Left lung (tissue), 10 donors: ENCODE measurements around the gene TCP11. TPM values are rescaled to one million over a fixed set of nuclear protein-coding genes. Genes with fewer than 3 reads are reported as not detected.
A peak's percentile ranks its signal among the peaks of the same experiment; 100 is the strongest.

Experiments used
- ATAC-seq: fragments of 200-7000 bp; cut with Tn5 transposase; one replicate; pipeline ENCODE4 v1.9.1; 2020; ENCODE audit warnings: moderate library complexity
- DNase-seq, 4 donors: peaks; one replicate each; pipeline ENCODE4 v3.0.0-alpha.2; 2013 to 2020
- H3K27ac ChIP-seq, 2 donors: fragments of 200-600 bp; sonication (generic) in 1 of 2; one replicate each; pipeline versions ENCODE4 v1.5.0 to v1.8.0; 2020 to 2021
- H3K27me3 ChIP-seq, 2 donors: fragments of 200-600 bp; sonication (generic) in 1 of 2; one replicate each; pipeline versions ENCODE4 v1.5.0 to v1.8.0; 2020 to 2021
- H3K36me3 ChIP-seq, 2 donors: fragments of 200-600 bp; sonication (generic) in 1 of 2; one replicate each; pipeline versions ENCODE4 v1.5.0 to v1.8.0; 2020 to 2021
- H3K4me1 ChIP-seq, 2 donors: fragments of 200-600 bp; one replicate each; pipeline ENCODE4 v1.8.0; 2021
- H3K4me3 ChIP-seq, 2 donors: fragments of 200-600 bp; sonication (generic) in 1 of 2; one replicate each; pipeline versions ENCODE4 v1.5.0 to v1.8.0; 2020 to 2021; ENCODE audit warnings: mild to moderate bottlenecking in 1 of 2
- H3K9me3 ChIP-seq, 2 donors: fragments of 200-600 bp; sonication (generic) in 1 of 2; one replicate each; pipeline versions ENCODE4 v1.5.0 to v1.8.0; 2020 to 2021
- intact Hi-C, 2 donors: fragments of 100-400 bp; cut with DNase I; formaldehyde crosslinking; loops; one replicate each; pipeline versions ENCODE4 v1.11.2 to v1.14.2; 2022
- polyA plus RNA-seq, 6 donors: library from polyadenylated mRNA; unstranded; fragments of 120-200 nt; gene quantifications; one replicate each; pipeline ENCODE4 v1.2.1, GENCODE V29; 2013; ENCODE audit not compliant: insufficient read length in 6 of 6
- total RNA-seq, 2 donors: library from RNA; stranded (reverse); fragmentation: NEBNext Ultra II Directional; extraction: Animal tissue kit (Norgen Biotek cat#: 25700); gene quantifications; one replicate each; pipeline ENCODE4 v1.2.1, GENCODE V29; 2021
- TF ChIP-seq, protein P1 (sequence below), 2 donors: fragments of 200-600 bp; sonication (generic) in 1 of 2; IDR thresholded peaks; one replicate each; pipeline versions ENCODE4 v1.5.0 to v1.8.0; 2021; ENCODE audit warnings: antibody characterized with exemption in 2 of 2
- donor health status: DM: no; HTN: yes; CAD: no.
- donor health status: DM: no; HTN: no; CAD: no.

The TCP11 gene
- total and polyA plus RNA-seq, 8 donors, result 0.35 to 1.6 (median 0.69) TPM; not detected in 1

DNA sequence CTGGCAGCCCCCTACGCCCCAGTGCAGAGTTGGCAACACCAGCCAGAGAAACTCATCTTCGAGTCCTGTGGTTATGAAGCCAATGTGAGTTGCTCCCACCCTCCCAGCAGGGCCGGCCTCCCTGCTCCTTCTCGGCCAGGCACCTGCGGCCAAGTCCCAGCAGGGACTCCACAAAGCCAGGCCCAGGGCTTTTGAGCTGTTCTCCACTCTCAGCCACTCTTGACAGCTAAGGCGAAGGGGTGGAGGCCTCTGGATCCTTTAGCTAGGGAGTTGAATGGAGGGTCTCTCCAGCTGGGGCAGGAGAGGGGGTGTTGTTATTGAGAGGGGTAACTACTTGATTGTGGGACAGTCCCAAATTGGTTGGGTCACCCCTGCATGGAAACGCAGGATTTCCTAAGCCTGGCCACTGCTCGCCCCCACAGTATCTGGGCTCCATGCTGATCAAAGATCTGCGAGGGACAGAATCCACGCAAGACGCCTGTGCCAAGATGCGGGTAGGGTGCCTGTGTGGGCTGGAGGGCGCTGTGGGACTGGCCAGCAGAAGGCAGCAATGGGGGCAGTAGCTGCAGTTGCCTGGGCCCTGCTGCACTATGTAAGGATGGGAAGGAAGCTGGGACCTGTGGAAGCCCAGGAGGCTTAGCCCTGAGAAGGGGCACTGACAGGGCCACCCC, 58.3 kb downstream of the TCP11 start:
- peaks cover 0 to 100% of the 10 kb centered on the region in 2 donors for H3K36me3 ChIP-seq
- intact Hi-C loops, result no loop called here
- H3K27ac ChIP-seq, result no peak overlapping the region
- TF ChIP-seq, protein P1, sequence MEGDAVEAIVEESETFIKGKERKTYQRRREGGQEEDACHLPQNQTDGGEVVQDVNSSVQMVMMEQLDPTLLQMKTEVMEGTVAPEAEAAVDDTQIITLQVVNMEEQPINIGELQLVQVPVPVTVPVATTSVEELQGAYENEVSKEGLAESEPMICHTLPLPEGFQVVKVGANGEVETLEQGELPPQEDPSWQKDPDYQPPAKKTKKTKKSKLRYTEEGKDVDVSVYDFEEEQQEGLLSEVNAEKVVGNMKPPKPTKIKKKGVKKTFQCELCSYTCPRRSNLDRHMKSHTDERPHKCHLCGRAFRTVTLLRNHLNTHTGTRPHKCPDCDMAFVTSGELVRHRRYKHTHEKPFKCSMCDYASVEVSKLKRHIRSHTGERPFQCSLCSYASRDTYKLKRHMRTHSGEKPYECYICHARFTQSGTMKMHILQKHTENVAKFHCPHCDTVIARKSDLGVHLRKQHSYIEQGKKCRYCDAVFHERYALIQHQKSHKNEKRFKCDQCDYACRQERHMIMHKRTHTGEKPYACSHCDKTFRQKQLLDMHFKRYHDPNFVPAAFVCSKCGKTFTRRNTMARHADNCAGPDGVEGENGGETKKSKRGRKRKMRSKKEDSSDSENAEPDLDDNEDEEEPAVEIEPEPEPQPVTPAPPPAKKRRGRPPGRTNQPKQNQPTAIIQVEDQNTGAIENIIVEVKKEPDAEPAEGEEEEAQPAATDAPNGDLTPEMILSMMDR (IDR thresholded peaks at IDR 0.05), result no peak
- DNase-seq (peak in 1 of 4 donors; percentile 28), ATAC-seq (no peak)
- H3K9me3 ChIP-seq, result no peaks in the 10 kb centered on the region
- H3K4me3 ChIP-seq, result no peak overlapping the region
- H3K27me3 ChIP-seq, result no peaks in the 10 kb centered on the region
- peaks cover 0 to 10% of the 10 kb centered on the region in 2 donors for H3K4me1 ChIP-seq

DNA sequence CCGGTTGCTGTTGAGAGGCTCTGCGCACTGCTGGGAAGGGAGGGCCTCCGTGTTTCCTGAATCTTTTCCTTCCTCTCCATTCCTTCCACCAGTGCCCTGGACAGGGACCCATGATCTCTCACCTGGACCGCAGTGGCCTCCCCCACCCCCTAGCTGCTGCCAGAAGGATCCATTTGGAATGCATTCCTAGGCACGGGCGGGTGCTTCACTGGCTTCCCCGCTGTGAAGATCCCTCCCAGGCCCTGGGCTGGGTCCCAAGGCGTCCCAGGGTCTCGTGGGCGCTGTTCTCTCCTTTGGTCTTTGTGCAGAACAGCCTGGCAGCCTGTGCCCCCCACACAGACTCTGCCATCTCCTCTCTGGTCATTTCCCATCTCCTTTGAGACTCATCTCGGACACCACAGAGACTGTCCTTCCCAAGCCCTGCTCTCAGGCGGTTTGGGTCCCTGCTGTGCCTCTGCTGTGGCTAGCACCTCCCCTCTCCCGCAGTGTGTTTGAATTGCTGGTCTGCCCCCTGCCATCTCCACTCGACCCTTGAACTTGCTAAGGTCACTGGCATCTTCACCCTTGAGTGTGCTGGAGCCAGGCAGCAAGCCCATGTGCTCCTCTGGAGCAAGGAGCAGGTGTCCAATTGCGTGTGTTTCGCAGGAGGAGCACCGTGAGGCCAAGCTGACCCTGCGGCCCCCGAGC, 59.0 kb downstream of the TCP11 start:
- peak overlapping the region in 1 of 2 donors; percentile 42 for H3K27ac ChIP-seq
- TF ChIP-seq, protein P1 (IDR thresholded peaks at IDR 0.05), result no peak
- H3K4me1 ChIP-seq, result peaks cover 0 to 10% of the 10 kb centered on the region in 2 donors
- no peaks in the 10 kb centered on the region for H3K27me3 ChIP-seq
- peak in 1 of 4 donors; percentile 22 for DNase-seq
- peaks cover 0 to 100% of the 10 kb centered on the region in 2 donors for H3K36me3 ChIP-seq
- H3K4me3 ChIP-seq, result no peak overlapping the region
- intact Hi-C loops, result no loop called here
- H3K9me3 ChIP-seq, result no peaks in the 10 kb centered on the region
- ATAC-seq, result no peak

DNA sequence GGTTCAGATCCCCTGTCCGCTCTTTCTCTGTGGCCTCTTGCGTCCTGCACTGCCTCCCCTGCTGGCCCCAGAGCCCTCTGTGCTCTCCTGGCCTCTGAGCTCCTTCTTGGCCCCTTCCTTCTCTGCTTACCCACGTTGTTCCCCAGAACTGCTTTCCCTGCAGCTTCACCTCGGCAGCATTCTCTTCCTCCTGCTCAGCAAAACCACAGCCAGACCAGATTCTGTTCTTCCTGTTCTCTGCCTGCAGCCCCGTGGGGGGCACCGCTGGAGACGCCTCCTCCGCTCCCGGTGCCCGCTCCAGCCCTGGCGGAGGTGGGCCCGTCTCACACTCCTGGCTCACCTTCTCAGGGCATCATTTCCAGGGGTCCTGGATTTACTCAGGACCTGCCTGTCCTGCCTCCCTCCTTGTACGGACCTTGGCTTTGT, 59.7 kb downstream of the TCP11 start:
- H3K4me1 ChIP-seq, result peaks cover 0 to 10% of the 10 kb centered on the region in 2 donors
- no peaks in the 10 kb centered on the region for H3K9me3 ChIP-seq
- no peaks in the 10 kb centered on the region for H3K27me3 ChIP-seq
- DNase-seq (peak in 1 of 4 donors; percentile 30), ATAC-seq (no peak)
- H3K4me3 ChIP-seq, result no peak overlapping the region
- H3K27ac ChIP-seq, result peak overlapping the region in 1 of 2 donors; percentile 42
- intact Hi-C loops, result no loop called here
- peaks cover 0 to 96% of the 10 kb centered on the region in 2 donors for H3K36me3 ChIP-seq
- TF ChIP-seq, protein P1 (IDR thresholded peaks at IDR 0.05), result no peak

DNA sequence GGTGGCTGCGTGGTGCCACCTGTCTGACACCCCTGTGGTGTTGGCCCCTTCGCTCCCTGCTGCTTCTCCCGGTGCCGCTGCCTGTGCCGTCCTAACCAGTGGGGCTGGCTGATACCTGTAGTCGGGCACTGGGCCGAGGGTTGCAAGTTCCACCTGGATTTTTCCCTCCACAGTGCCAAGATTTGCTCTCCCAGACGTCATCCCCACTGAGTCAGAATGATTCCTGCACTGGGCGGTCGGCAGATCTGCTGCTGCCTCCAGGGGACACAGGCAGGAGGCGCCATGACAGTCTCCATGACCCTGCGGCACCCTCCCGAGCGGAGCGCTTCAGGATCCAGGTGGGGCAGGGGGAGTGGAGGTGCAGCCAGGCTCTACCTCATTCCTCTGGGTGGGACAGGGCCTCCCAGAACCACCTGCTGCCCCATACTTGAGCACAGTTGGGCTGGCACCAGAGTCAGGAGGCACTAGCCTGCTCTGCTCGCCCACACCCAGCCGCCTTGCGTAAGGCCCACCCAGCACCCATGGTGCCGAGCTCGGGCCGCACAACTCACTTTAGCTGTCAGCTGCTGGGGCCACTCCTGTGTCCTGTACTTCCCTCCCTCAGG, 60.2 kb downstream of the TCP11 start:
- Histone ChIP-seq H3K4me1 (peaks cover 0 to 10% of the 10 kb centered on the region in 2 donors), H3K36me3 (peaks cover 0 to 96% of the 10 kb centered on the region in 2 donors), H3K27me3 (no peaks in the 10 kb centered on the region), H3K27ac (peak overlapping the region in 1 of 2 donors; percentile 42), H3K9me3 (no peaks in the 10 kb centered on the region), H3K4me3 (no peak overlapping the region)
- TF ChIP-seq, protein P1 (IDR thresholded peaks at IDR 0.05), result no peak
- intact Hi-C loops, result no loop called here
- DNase-seq (peak in 1 of 4 donors; percentile 26), ATAC-seq (peak; percentile 9)
